ENCODE results near the gene SIK3.

DNA sequence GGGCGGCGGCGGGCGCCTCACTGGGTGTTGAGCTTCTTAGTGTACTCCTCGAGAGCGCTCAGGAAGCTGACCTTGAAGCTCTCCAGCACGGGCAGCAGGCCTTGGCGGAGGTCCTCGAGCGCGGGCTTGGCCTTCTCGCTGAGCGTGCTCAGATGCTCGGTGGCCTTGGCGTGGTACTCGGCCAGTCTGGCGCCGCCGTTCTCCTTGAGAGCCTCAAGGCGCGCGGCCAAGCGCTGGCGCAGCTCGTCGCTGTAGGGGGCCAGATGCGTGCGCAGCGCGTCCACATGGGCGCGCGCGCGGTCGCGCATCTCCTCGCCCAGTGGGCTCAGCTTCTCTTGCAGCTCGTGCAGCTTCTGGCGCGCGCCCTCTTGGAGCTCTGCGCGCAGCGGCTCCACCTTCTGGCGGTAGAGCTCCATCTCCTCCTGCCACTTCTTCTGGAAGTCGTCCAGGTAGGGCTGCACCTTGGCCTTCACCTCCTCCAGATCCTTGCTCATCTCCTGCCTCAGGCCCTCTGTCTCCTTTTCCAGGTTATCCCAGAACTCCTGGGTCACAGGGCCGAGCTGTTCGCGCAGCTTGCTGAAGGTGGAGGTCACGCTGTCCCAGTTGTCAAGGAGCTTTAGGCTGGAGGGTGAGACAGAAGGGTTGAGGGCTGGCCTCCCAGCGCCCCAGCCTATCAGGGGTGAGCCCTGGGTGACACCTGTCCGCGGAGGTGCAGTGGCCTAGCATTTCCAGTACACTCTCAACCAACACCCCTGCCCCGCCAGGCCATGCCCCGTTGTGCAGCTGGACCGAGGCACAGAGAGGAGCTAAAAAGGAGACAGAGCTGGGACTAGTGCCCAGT, 262.2 kb downstream of the SIK3 start:
- TF ChIP-seq EP300 (IDR thresholded peaks at IDR 0.05; ENCODE audit: borderline replicate concordance) = no peak
- TF ChIP-seq, protein P1, sequence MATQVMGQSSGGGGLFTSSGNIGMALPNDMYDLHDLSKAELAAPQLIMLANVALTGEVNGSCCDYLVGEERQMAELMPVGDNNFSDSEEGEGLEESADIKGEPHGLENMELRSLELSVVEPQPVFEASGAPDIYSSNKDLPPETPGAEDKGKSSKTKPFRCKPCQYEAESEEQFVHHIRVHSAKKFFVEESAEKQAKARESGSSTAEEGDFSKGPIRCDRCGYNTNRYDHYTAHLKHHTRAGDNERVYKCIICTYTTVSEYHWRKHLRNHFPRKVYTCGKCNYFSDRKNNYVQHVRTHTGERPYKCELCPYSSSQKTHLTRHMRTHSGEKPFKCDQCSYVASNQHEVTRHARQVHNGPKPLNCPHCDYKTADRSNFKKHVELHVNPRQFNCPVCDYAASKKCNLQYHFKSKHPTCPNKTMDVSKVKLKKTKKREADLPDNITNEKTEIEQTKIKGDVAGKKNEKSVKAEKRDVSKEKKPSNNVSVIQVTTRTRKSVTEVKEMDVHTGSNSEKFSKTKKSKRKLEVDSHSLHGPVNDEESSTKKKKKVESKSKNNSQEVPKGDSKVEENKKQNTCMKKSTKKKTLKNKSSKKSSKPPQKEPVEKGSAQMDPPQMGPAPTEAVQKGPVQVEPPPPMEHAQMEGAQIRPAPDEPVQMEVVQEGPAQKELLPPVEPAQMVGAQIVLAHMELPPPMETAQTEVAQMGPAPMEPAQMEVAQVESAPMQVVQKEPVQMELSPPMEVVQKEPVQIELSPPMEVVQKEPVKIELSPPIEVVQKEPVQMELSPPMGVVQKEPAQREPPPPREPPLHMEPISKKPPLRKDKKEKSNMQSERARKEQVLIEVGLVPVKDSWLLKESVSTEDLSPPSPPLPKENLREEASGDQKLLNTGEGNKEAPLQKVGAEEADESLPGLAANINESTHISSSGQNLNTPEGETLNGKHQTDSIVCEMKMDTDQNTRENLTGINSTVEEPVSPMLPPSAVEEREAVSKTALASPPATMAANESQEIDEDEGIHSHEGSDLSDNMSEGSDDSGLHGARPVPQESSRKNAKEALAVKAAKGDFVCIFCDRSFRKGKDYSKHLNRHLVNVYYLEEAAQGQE (IDR thresholded peaks at IDR 0.05; ENCODE audit: low read depth) = no peak
- TF ChIP-seq CREB1 (IDR thresholded peaks at IDR 0.05; ENCODE audit: low read depth) = no peak
- peak; percentile 72 for TF ChIP-seq RAD21 (IDR thresholded peaks at IDR 0.05; ENCODE audit: low read depth)
- TF ChIP-seq CEBPB (IDR thresholded peaks at IDR 0.05) = no peak
- TF ChIP-seq, protein P2, sequence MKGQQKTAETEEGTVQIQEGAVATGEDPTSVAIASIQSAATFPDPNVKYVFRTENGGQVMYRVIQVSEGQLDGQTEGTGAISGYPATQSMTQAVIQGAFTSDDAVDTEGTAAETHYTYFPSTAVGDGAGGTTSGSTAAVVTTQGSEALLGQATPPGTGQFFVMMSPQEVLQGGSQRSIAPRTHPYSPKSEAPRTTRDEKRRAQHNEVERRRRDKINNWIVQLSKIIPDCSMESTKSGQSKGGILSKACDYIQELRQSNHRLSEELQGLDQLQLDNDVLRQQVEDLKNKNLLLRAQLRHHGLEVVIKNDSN (IDR thresholded peaks at IDR 0.05) = peak; percentile 57
- no peak for TF ChIP-seq FOXM1 (IDR thresholded peaks at IDR 0.05; ENCODE audit: borderline replicate concordance, low read depth)
- peak; percentile 42; the same call in 1 of the 2 replicates for TF ChIP-seq ZBTB7A (IDR thresholded peaks at IDR 0.05; ENCODE audit: low read depth)
- no peak for TF ChIP-seq TAF1 (IDR thresholded peaks at IDR 0.05; ENCODE audit: low read depth)
